ENCODE results near the gene U2AF2. TPM values are rescaled to one million over a fixed set of nuclear protein-coding genes. Genes with fewer than 3 reads are reported as not detected.

U2AF2 gene
- total RNA-seq, 4 donors from 2014 or later, result 85.0 to 112 (median 99.7) TPM

DNA sequence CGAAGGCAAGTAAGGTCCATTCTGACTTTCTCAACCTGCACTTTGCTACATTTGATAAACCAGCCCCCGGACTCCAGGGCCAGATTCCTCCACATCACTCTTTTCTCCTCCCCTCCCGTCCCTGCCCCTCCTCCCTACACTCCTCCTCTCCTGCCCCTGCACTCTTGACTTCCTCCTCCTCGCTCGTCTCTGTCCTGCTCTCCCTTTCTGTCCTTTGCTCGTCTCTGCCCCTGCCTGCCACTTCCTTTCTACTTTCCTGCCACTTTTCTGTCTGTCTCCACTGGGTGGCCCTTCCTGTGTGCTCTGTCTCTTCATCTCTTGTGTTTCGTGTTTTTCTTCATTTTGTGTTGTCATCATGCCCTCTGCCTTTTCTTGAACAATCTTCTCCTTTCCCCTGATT, 7.0 kb downstream of the U2AF2 start:
- TF ChIP-seq POLR2A (IDR thresholded peaks at IDR 0.05), result no peak
- TF ChIP-seq, protein P1, sequence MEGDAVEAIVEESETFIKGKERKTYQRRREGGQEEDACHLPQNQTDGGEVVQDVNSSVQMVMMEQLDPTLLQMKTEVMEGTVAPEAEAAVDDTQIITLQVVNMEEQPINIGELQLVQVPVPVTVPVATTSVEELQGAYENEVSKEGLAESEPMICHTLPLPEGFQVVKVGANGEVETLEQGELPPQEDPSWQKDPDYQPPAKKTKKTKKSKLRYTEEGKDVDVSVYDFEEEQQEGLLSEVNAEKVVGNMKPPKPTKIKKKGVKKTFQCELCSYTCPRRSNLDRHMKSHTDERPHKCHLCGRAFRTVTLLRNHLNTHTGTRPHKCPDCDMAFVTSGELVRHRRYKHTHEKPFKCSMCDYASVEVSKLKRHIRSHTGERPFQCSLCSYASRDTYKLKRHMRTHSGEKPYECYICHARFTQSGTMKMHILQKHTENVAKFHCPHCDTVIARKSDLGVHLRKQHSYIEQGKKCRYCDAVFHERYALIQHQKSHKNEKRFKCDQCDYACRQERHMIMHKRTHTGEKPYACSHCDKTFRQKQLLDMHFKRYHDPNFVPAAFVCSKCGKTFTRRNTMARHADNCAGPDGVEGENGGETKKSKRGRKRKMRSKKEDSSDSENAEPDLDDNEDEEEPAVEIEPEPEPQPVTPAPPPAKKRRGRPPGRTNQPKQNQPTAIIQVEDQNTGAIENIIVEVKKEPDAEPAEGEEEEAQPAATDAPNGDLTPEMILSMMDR (IDR thresholded peaks at IDR 0.05), result no peak
- DNase-seq, result no peak
- Histone ChIP-seq H3K4me1 (peaks cover 23 to 42% (median 25%) of the 10 kb centered on the region in 3 donors), H3K9me3 (no peaks in the 10 kb centered on the region), H3K4me3 (no peak overlapping the region), H3K27me3 (no peaks in the 10 kb centered on the region), H3K27ac (no peak overlapping the region), H3K36me3 (peaks cover 56 to 83% (median 63%) of the 10 kb centered on the region in 3 donors)
- intact Hi-C loops (cut with DNase I), result no loop called here
- whole genome bisulfite sequencing, 2 donors, result 62 to 66% methylated on average over 7 of the region's 7 CpGs

DNA sequence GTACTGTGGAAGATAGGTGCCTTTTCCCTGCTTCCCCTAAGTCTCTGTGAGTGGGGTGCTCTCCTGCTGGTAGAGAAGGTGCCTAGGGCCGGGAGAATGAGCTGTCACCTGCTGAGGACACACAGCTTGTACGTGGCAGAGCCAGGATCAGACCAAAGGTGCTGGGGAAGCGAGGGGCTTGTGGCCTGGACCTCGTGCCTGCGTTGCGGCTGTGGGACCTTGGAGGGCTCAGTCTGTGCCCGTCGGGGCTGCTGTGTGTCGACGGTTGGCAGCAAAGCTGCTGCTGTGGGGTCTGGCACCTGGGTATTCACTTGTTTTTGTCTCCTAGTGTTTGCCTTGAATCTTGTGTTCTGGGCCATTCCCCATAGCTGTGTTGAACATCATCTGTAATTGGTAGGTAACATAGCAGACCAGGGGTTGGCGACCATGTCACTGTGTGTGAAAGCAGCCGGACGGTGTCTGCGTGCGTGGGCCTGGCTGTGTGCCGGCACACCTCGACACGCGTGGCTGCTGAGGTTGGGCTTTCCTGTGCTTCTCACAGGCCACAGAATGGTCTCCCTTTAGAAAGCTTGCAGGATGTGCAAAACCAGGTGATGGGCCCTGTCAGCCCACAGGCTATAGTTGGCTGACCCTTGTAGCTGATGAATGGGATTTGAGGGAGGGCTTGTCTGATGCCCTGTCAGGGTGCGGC, 9.2 kb downstream of the U2AF2 start:
- Histone ChIP-seq H3K4me1 (peaks cover 3 to 39% (median 8%) of the 10 kb centered on the region in 3 donors), H3K4me3 (no peak overlapping the region), H3K27me3 (no peaks in the 10 kb centered on the region), H3K36me3 (peaks cover 69 to 99% (median 84%) of the 10 kb centered on the region in 3 donors), H3K27ac (no peak overlapping the region), H3K9me3 (no peaks in the 10 kb centered on the region)
- intact Hi-C loops (cut with DNase I), result no loop called here
- WGBS, 2 donors, result 76 to 88% methylated on average over 6 to 14 of the region's 20 CpGs
- DNase-seq, result no peak
- no peak for TF ChIP-seq POLR2A (IDR thresholded peaks at IDR 0.05)
- TF ChIP-seq, protein P1 (IDR thresholded peaks at IDR 0.05), result no peak

DNA sequence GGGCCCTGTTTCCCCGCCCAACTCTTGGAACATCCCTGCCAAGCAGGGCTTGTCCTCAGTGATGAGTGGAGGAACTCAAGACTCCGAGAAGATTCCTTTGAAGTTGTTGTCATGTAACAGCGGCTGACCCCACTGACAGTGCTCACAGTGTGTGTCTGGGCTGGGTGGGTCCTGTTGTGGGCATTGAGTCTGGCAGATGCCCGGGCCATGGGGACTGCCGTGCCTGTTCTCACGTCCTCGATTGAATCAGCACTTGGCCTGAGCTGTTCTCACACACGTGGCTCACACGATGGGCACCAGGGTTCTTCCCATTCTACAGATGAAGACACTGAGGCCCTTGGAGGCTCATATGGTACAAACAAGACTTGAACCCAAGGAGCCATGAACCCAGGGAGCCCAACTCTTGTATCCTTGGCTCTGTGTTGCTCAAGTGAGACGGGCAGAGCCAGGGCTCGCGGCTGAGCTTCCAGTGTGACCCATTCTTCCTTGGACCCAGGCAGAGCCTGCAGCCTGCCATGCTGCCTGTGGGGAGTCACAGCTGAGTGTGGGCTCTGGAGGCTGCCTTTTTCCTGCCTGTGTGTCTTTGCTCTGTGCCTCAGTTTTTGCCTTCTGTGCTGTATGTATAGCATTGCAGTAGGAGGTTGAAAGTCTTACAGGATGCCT, 11.6 kb downstream of the U2AF2 start:
- intact Hi-C loops (cut with DNase I), result no loop called here
- TF ChIP-seq POLR2A (IDR thresholded peaks at IDR 0.05), result no peak
- TF ChIP-seq, protein P1 (IDR thresholded peaks at IDR 0.05), result no peak
- no peak overlapping the region for H3K4me3 ChIP-seq
- DNase-seq, result no peak
- H3K9me3 ChIP-seq, result no peaks in the 10 kb centered on the region
- peaks cover 72 to 99% (median 83%) of the 10 kb centered on the region in 3 donors for H3K36me3 ChIP-seq
- WGBS, 2 donors, result 90% methylated on average over 6 of the region's 12 CpGs; no CpG with 5 or more reads in 1 of the 2 donors
- H3K4me1 ChIP-seq, result peaks cover 0 to 36% (median 5%) of the 10 kb centered on the region in 3 donors
- no peak overlapping the region for H3K27ac ChIP-seq
- no peaks in the 10 kb centered on the region for H3K27me3 ChIP-seq

DNA sequence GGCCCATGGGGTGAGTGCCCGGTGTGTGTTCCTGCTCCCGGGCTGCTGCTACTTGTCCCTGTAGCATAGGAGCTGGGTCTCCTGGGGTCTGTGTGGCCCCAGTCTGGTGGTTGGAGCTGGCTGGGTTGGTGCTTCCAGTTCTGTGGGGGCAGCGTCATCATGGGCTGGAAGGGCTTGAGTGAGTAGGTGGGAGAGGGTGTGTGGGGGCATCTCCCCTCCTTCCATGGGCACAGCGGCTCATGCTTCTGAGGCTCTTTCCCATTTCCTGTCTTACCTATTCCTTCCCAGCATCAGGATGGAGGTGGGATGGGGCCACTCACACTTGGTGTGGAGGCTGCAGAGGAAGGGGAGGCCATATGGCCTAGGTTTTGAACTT, 12.2 kb downstream of the U2AF2 start:
- WGBS, 2 donors, result 67% methylated on average over 1 of the region's 4 CpGs; no CpG with 5 or more reads in 1 of the 2 donors
- no peak for TF ChIP-seq POLR2A (IDR thresholded peaks at IDR 0.05)
- TF ChIP-seq, protein P1 (IDR thresholded peaks at IDR 0.05), result no peak

DNA sequence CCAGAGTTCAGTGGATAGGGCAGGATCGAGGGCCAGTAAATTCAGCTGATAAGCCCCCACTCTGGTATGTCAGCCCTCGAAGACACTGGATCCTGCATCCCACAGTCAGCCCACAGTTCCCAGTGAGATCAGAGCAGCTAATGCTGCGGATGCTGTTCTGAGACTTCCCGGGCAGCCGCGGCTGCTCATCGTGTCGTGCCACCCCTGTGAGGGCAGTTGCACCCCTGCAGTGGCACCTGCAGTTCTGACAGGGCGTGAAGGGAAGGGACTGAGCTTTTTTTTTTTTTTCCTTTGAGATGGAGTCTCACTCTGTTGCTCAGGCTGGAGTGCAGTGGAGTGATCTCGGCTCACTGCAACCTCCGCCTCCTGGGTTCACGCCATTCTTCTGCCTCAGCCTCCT, 12.7 kb downstream of the U2AF2 start:
- intact Hi-C loops (cut with DNase I), result no loop called here
- Histone ChIP-seq H3K4me3 (no peak overlapping the region), H3K9me3 (no peaks in the 10 kb centered on the region), H3K27ac (peak overlapping the region in 3 of 4 donors; percentile 40 to 65 (median 57)), H3K27me3 (no peaks in the 10 kb centered on the region), H3K36me3 (peaks cover 61 to 99% (median 73%) of the 10 kb centered on the region in 3 donors), H3K4me1 (peaks cover 0 to 40% (median 5%) of the 10 kb centered on the region in 3 donors)
- WGBS, 2 donors, result 76% methylated on average over 12 of the region's 12 CpGs; no CpG with 5 or more reads in 1 of the 2 donors
- TF ChIP-seq, protein P1 (IDR thresholded peaks at IDR 0.05), result no peak
- TF ChIP-seq POLR2A (IDR thresholded peaks at IDR 0.05), result no peak
- no peak for DNase-seq

More for the DNA sequence above, 12.2 kb downstream of the U2AF2 start:
- H3K4me3 ChIP-seq, result no peak overlapping the region
- H3K27ac ChIP-seq, result peak overlapping the region in 1 of 4 donors; percentile 65
- no peaks in the 10 kb centered on the region for H3K9me3 ChIP-seq
- H3K27me3 ChIP-seq, result no peaks in the 10 kb centered on the region
- intact Hi-C loops (cut with DNase I), result no loop called here
- peaks cover 66 to 99% (median 78%) of the 10 kb centered on the region in 3 donors for H3K36me3 ChIP-seq
- peaks cover 0 to 40% (median 5%) of the 10 kb centered on the region in 3 donors for H3K4me1 ChIP-seq
- no peak for DNase-seq

Data from esophagus squamous epithelium (tissue), 5 donors.